HFFc6 (cell line): ENCODE results near the gene CD200R1L. TPM values are rescaled to one million over a fixed set of nuclear protein-coding genes. Genes with fewer than 3 reads are reported as not detected.

Experiments
- DNase-seq: peaks from one replicate; pipeline ENCODE4 v3.0.0-alpha.2; 2018
- H3K27ac Mint-ChIP-seq: 2 replicates; pipeline ENCODE4 v1.8.0; 2020; ENCODE audit warnings: mild to moderate bottlenecking, mixed read lengths
- H3K27me3 Mint-ChIP-seq: 2 replicates; pipeline ENCODE4 v1.8.0; 2021; ENCODE audit warnings: mild to moderate bottlenecking, moderate library complexity, mixed read lengths; ENCODE audit not compliant: insufficient read depth
- H3K36me3 Mint-ChIP-seq: 2 replicates; pipeline ENCODE4 v1.8.0; 2021; ENCODE audit warnings: low read depth, mixed read lengths
- H3K4me1 Mint-ChIP-seq: 2 replicates; pipeline ENCODE4 v1.8.0; 2020; ENCODE audit warnings: low read depth, mixed read lengths
- H3K4me3 Mint-ChIP-seq: 2 replicates; pipeline ENCODE4 v1.8.0; 2020; ENCODE audit warnings: mild to moderate bottlenecking, moderate library complexity, mixed read lengths
- H3K9me3 Mint-ChIP-seq: 2 replicates; pipeline ENCODE4 v1.8.0; 2020; ENCODE audit warnings: mild to moderate bottlenecking, mixed read lengths
- CTCF ChIP-seq: fragments of 200-600 bp; sonication (generic); IDR thresholded peaks from 2 replicates; pipeline ENCODE4 v1.5.0; 2021; ENCODE audit warnings: antibody characterized with exemption, mild to moderate bottlenecking
- total RNA-seq, 6 experiments: library from RNA; stranded (reverse); fragmentation: NEBNext Ultra II Directional; extraction: Animal tissue kit (Norgen Biotek cat#: 25700); gene quantifications; 2 replicates in 1 of 6; 3 replicates in 5 of 6; pipeline ENCODE4 v1.2.3, GENCODE V29; 2021

CD200R1L gene
- total RNA-seq, 6 experiments from 2014 or later: not detected

- Mint-ChIP-seq H3K4me1 (peaks cover 27% of the 10 kb centered on the region), H3K27me3 (peaks cover 7% of the 10 kb centered on the region; the same call in 1 of the 2 replicates), H3K9me3 (no peaks in the 10 kb centered on the region), H3K27ac (no peak overlapping the region), H3K36me3 (no peaks in the 10 kb centered on the region), H3K4me3 (no peak overlapping the region)
- TF ChIP-seq CTCF: no peak
- DNase-seq: no peak
Observed at GRCh38 chr3:112807685-112808084, 39.0 kb downstream of the CD200R1L start.

DNA sequence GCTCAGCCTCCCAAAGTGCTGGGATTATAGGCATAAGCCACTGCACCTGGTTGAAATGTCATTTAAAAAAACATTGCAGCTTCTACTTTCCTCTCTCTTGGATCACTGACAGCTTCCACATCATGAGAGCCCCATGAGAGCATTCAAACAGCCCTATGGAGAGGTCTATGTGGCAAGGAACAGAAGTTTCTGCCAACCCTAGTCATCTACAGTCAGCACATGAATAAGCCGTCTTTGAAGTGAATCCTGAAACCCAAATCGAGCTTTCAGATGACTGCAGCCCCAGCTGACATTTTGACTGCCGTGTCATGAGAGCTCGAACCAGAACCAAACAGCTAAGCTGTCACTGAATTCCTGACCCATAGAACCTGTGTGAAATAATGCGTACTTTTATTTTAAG, 39.8 kb downstream of the CD200R1L start:
- Mint-ChIP-seq H3K27me3 (peaks cover 7% of the 10 kb centered on the region; the same call in 1 of the 2 replicates), H3K27ac (no peak overlapping the region), H3K36me3 (no peaks in the 10 kb centered on the region), H3K4me3 (no peak overlapping the region), H3K4me1 (peaks cover 19% of the 10 kb centered on the region), H3K9me3 (no peaks in the 10 kb centered on the region)
- no peak for TF ChIP-seq CTCF
- no peak for DNase-seq

DNA sequence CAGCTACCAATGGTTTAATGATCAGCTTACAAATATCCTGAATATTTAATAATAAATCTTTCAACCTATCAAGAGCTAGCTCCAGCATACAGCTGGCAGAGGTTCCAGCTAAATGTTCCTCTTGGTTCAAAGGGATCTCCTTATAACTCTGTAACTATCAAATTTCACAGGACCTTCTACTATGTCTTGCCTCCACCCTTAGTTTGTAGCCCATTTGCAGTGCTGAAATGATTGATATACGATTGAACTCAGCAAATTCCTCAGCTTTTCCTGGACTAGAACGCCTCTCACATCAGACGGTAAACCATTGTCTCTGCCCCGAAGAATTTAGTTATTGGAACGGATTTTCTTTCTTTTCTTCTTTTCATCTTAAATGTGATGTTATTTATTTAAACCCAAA, 41.5 kb downstream of the CD200R1L start:
- no peak for TF ChIP-seq CTCF
- DNase-seq: no peak
- Mint-ChIP-seq H3K27me3 (peaks cover 7% of the 10 kb centered on the region; the same call in 1 of the 2 replicates), H3K4me1 (peaks cover 7% of the 10 kb centered on the region), H3K36me3 (no peaks in the 10 kb centered on the region), H3K27ac (no peak overlapping the region), H3K9me3 (no peaks in the 10 kb centered on the region), H3K4me3 (no peak overlapping the region)

GRCh38 chr3:112804021-112804420, 42.6 kb downstream of the CD200R1L start:
- Mint-ChIP-seq H3K9me3 (no peaks in the 10 kb centered on the region), H3K4me1 (peaks cover 18% of the 10 kb centered on the region), H3K27me3 (peaks cover 7% of the 10 kb centered on the region; the same call in 1 of the 2 replicates), H3K4me3 (no peak overlapping the region), H3K36me3 (no peaks in the 10 kb centered on the region), H3K27ac (no peak overlapping the region)
- no peak for DNase-seq
- TF ChIP-seq CTCF: no peak

DNA sequence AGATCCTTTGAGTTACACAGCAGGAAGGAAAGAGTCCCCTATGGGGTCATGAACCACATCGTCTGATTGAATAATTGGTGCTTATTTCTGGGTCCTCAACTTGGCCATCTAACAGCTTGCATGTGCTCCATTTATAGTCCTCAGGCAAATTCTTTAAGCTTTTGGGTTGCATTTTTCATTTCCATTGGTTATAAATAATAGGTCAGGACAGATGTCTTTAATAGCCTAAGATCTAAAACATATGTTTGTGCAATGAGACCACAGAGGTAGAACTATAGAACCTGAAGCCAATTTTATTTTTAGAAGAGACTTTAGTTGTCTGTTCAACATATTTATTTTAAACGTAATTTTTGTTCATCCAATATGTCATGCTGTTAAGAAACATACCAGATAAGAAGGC, 43.2 kb downstream of the CD200R1L start:
- H3K4me3 Mint-ChIP-seq: no peak overlapping the region

More for the DNA sequence above, 43.2 kb downstream of the CD200R1L start:
- H3K36me3 Mint-ChIP-seq: no peaks in the 10 kb centered on the region
- H3K9me3 Mint-ChIP-seq: no peaks in the 10 kb centered on the region
- TF ChIP-seq CTCF: no peak
- H3K4me1 Mint-ChIP-seq: peaks cover 20% of the 10 kb centered on the region
- DNase-seq: no peak
- H3K27me3 Mint-ChIP-seq: peaks cover 7% of the 10 kb centered on the region; the same call in 1 of the 2 replicates
- H3K27ac Mint-ChIP-seq: no peak overlapping the region
